Activated T-cell treated with anti-CD3 and anti-CD28 coated beads, Interleukin-2, amount 50 U/mL, for 1 hour (primary cell): ENCODE measurements around the gene TNFSF8.

Experiments used
- DNase-seq: peaks from one replicate; pipeline ENCODE4 v3.0.0-alpha.2; 2020

The TNFSF8 gene

GRCh38 chr9:114935119-114935518 lies 4.7 kb upstream of the TNFSF8 start:
- DNase-seq, result no peak

GRCh38 chr9:114932502-114932901 lies 2.1 kb upstream of the TNFSF8 start:
- no peak for DNase-seq

GRCh38 chr9:114931407-114931806 lies 1.0 kb upstream of the TNFSF8 start:
- DNase-seq, result no peak

DNA sequence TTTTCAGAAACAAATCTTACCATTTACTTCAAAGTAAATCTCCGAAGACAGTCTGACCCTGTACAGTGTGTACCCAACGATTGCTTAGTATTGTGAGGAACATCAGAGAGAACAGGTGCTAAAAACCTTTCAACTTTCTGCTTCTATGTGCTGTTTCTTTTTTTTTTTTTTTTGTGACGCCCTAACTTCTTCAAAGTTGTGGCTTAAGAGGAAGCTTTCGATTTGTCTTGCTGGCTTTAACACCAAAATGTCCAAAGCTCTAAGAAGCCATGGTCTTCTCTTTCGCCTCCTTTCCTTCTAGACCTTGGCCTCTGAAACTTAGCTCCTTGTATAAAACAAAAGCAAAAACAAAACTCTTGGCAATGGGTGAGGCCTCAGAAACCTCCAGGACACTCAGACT lies 1.2 kb downstream of the TNFSF8 start:
- no peak for DNase-seq

GRCh38 chr9:114928671-114929070 lies 1.7 kb downstream of the TNFSF8 start:
- no peak for DNase-seq

DNA sequence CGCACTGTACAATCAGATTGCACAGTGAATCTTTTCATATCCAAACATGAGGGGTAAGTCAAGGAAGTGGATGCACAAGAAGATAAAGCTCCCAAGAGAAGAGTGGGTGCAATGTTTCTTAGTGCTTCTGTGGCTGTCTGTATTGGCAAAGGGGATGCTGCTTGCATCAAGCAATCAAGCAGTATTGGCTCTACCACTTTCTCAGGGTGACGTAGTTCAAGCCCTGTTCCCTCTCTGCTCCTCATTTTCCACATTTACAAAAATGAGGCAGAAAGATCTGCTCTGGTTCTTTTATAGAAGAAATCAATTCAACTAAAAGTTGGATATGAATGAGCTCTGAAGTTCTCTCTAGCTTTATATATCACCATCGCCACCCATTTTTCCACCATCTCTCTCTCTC lies 2.3 kb downstream of the TNFSF8 start:
- DNase-seq, result no peak

- no peak for DNase-seq
Measured at GRCh38 chr9:114925672-114926071, 4.7 kb downstream of the TNFSF8 start.

GRCh38 chr9:114925039-114925438 lies 5.4 kb downstream of the TNFSF8 start:
- no peak for DNase-seq

DNA sequence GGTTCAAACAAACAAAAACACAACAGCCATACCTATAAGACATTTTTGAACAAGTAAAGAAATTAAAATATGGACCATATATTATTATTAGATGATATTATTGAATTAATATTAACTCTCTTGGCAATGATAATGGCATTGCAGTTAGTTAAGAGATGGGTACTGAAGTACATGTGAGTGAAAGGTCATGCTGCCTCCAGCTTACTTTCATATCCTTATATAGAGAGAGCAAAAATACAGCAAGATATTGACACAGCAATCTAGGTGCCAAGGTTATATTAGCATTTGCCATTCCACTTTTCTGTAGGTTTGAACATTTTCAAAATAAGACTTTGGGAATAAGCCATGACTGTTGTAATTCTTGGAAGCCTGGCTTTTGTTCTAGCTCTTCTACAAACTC lies 6.1 kb downstream of the TNFSF8 start:
- DNase-seq, result no peak

DNA sequence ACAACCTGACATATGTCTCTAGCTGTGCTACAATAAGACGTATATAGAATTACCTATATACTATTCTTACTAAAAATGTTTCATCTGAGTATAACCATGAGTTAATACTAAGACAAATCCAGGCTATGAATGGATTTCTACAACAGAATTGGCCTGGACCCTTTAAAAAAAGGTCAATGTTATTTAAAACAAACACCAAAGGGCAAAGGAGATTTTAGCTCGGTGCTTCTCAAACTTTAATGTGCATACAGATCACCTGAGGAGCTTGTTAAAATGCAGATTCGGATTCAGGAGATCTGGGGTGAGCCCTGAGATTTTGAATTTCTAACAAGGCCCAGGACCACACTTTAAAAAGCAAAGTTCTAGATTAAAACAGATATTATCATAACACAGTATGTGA lies 6.5 kb downstream of the TNFSF8 start:
- no peak for DNase-seq

GRCh38 chr9:114921171-114921570 lies 9.2 kb downstream of the TNFSF8 start:
- DNase-seq, result no peak

GRCh38 chr9:114919611-114920010 lies 10.8 kb downstream of the TNFSF8 start:
- no peak for DNase-seq

DNA sequence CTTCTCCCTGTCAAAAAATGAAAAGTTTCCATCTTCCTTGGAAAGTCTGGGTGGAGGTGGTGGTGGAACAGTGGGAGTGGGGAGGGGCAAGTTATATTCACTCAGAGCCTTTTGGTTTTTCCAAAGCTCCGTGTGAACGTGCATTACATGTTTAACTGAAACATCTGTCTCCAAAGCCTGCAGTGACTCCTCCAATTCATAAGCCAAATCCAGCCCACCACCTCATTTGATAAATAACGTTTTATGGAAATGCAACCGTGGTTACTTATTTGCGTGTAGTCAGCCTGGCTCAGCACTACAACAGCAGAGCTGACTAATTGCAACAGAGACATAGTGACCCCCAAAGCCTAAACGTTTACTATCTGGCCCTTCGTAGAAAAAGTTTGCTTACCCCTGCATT lies 13.9 kb downstream of the TNFSF8 start:
- no peak for DNase-seq

DNA sequence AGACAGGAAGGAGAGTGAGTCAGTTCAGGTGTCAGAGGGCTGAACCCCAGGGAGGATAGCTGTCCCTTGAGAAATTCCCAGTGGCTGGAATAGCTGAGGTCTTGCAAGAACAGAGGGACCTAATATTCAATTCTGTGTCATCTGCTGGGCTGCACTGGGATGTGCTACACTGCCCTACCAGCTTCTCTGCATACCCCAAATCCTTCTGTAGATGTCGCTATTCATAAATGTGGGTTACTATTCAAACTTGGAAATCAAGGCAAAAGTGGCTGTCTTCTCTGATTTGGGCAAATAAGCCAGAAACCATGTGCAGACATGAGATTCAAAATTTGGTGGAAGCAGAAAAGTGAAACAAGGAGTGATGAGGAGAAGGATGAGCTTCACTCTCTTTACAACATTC lies 16.3 kb downstream of the TNFSF8 start:
- no peak for DNase-seq

DNA sequence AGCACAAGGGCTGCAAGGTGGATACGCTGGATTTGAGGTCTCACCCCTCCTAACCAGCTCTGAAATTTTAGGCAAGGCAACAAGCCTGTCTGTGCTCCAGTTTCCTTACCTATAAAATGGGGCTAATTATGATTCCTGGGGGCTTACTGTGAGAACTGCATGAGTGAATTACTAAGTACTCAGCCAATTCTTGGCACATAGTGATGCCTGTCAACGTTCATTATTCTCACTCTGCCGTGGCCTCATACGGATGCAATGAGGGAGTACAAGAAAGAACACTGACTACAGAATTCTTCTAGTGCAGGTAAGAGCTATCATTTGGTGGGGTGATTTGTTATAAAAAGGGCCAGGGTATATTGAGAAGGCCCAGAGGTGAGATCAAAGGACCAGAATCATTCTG lies 16.7 kb downstream of the TNFSF8 start:
- no peak for DNase-seq

GRCh38 chr9:114913217-114913616 lies 17.2 kb downstream of the TNFSF8 start:
- no peak for DNase-seq

GRCh38 chr9:114911167-114911821 lies 19.1 kb downstream of the TNFSF8 start:
- DNase-seq, result no peak

GRCh38 chr9:114910541-114910940 lies 19.9 kb downstream of the TNFSF8 start:
- no peak for DNase-seq

DNA sequence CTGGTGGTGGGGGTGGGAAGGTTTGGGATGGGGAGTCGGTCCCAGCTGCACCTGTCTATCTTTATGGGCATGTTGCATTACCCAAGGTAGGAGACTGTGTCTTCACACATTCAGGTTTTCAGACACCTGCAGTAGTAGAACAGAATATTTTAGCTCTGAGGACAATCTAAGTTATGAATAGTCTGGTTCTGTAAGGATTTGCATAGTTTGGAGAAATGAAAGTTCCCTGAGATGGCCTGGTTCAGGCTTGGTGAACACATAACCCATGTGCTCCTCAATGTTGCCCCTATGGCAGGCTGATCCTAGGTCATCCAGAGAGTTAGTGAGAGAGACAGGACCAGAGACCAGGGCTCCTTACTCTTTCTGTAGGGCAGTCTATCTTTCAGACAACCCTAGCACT lies 20.7 kb downstream of the TNFSF8 start:
- no peak for DNase-seq

- DNase-seq, result no peak
Measured at GRCh38 chr9:114908805-114909448, 21.5 kb downstream of the TNFSF8 start.

DNA sequence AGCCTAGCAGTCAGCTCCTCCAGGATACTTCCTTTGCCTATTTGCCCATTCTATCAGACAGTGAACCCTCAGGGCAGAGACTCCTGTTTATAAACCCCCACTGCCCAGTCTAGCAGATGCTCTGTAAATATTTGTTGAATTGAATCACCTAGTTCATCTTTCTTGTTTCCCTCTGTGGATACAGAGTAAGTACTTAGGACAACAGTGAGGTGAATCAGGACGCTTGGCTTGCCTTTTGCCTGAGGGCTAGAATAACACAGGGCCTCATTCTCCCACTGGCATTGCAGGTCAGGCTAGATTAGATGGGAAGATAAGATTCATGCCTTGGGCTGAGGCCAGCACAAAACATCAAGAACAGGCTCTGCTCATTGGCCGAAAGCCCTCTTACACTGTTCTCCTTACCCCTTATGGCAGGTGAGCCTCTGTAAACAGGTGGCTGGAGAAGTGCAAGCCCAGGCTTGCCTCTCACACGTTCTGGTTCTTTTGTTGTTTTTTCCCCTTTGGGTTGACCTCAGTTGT lies 22.2 kb downstream of the TNFSF8 start:
- DNase-seq, result no peak

DNA sequence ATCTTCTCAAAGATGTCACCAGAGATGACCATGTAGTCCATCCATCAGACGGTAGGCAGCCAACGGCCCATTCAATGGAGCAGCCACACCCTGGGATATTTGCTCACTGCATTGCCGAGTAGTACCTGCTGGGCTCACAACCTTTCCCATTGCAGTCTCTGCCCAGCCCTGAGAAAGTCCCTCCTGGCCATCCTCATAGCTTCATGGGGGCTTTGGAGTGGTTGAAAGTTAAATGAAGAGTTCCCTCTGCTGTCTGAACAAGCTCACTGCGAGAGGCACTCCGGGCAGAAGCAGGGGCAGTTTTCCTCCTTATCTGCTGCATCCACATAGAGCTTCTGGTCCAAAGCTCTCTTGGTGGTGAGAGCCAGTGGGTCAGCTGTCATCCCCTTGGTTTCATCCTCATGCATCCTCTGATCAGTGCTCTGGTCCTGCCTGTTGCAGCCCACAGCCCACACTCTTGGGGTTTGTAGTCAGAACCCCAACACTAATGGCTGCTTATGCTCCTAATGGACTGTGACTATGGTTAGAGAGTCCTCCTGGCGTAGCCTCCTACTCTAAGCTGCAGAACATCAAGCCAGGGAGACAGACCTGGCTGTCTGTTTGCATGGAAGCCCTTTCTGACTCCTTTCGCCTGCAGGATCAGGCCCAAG lies 23.3 kb downstream of the TNFSF8 start:
- no peak for DNase-seq

DNA sequence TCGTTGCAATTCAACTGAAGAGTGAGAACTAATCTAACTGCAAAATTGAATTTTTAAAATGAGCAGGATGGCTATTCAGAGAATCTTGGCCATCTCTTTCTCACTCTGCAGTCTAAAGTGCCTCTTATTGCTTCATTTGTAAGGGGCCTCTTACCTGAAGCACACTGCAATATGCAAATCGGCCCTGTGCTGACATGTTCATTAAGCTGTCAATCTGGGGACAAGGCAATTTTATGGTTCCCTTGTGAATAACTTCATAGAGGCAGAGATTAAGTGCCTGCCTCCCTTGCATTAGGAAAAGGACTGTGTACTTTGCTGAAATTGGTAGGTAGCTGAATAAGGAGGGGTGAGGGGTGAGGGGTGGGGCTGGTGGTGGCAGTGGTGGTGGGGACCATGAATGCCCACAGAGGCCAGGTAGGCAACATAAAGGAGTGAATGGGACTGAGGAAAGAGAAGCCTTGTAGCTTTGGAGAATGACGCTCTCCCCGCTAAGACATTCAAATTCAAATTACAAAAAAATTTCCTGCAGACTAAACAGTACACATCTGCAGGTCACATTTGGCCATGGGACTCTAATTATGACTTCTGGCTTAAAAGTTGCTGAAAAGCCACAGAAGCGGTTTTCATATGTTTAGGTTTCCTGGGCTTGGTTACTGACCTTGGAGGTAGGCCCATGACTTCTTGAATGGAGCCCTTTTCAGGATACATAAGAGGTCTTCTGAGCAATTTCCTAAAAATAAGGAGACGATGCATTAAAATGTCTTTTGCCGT lies 25.0 kb downstream of the TNFSF8 start:
- DNase-seq, result no peak
